T-helper 1 cell treated with Interleukin-12 subunit alpha and Interleukin-12 subunit beta and Interleukin-4 antibody, amounts not matched to agents 30 ng/mL and 1 ng/mL, for 36 hours (primary cell): Measurements from ENCODE around the gene HAGH. TPM values are rescaled to one million over a fixed set of nuclear protein-coding genes. Genes with fewer than 3 reads are reported as not detected.
"Not testable (repeated sequence)": the region's sequence is repeated elsewhere in the genome, so short reads cannot be mapped to it uniquely, and the experiment has no call there.

ENCODE experiments used
- intact Hi-C: fragments of 100-400 bp; cut with micrococcal nuclease; formaldehyde crosslinking; loops from one replicate; pipeline ENCODE4 v1.15.1; 2024
- total RNA-seq: library from RNA; stranded (reverse); gene quantifications from 2 replicates; pipeline ENCODE4 v1.2.3, GENCODE V29; 2022

Gene HAGH
- total RNA-seq, result 50.5 and 50.9 TPM in 2 replicates

GRCh38 chr16:1826691-1827573, at the start of gene HAGH, which contains the start of gene FAHD1:
Gene HAGH (minus strand): TSS chr16:1826825. CDS start chr16:1826787, 38 bp downstream.
Gene FAHD1 (plus strand): TSS chr16:1827206. CDS start chr16:1827239, 33 bp downstream.
- intact Hi-C loops, result loop anchor here (1.0 to 5.0 kb wide), 7 partner anchors 45 to 328 kb away; partner anchors contain the start of genes CRAMP1, EME2, IFT140 and MAPK8IP3

GRCh38 chr16:1876066-1876465, 49.4 kb upstream of the HAGH start:
- intact Hi-C loops, result not testable (repeated sequence)

GRCh38 chr16:1874854-1875253, 48.2 kb upstream of the HAGH start:
- intact Hi-C loops, result no loop called here

GRCh38 chr16:1871974-1872635, 45.5 kb upstream of the HAGH start, which contains the start of gene MEIOB:
Gene MEIOB (minus strand): TSS chr16:1872164. CDS start chr16:1868175, 3,989 bp downstream.
- intact Hi-C loops, result loop anchor here (1.0 kb wide), 1 partner anchor 71 kb away; the partner anchor contains the start of gene MSRB1

- intact Hi-C loops, result no loop called here
These were observed 43.9 kb upstream of the HAGH start for GRCh38 chr16:1870365-1871082.

GRCh38 chr16:1865902-1866690, 39.5 kb upstream of the HAGH start:
- intact Hi-C loops, result no loop called here

GRCh38 chr16:1863681-1864460, 37.2 kb upstream of the HAGH start:
- intact Hi-C loops, result loop anchor here (1.0 to 5.0 kb wide), 4 partner anchors 65 to 278 kb away; partner anchors contain the start of genes MSRB1 and ZNF598

- intact Hi-C loops, result loop anchor here (5.0 kb wide), 3 partner anchors 80 to 280 kb away; partner anchors contain the start of genes MSRB1 and ZNF598
These were observed 35.8 kb upstream of the HAGH start for GRCh38 chr16:1862394-1862793.

- intact Hi-C loops, result loop anchor here (5.0 kb wide), 3 partner anchors 81 to 281 kb away; partner anchors contain the start of genes MSRB1 and ZNF598
These were observed 35.1 kb upstream of the HAGH start for GRCh38 chr16:1861730-1862129.

GRCh38 chr16:1859650-1860049, 33.0 kb upstream of the HAGH start:
- intact Hi-C loops, result loop anchor here (5.0 kb wide), 3 partner anchors 83 to 283 kb away; partner anchors contain the start of genes MSRB1 and ZNF598

- intact Hi-C loops, result no loop called here
These were observed 31.7 kb upstream of the HAGH start for GRCh38 chr16:1858189-1858865.

- intact Hi-C loops, result no loop called here
These were observed 30.9 kb upstream of the HAGH start for GRCh38 chr16:1857433-1858097.

- intact Hi-C loops, result no loop called here
These were observed 25.2 kb upstream of the HAGH start for GRCh38 chr16:1851793-1852192.

- intact Hi-C loops, result no loop called here
These were observed 24.4 kb upstream of the HAGH start for GRCh38 chr16:1850981-1851380.

GRCh38 chr16:1846416-1846815, 19.8 kb upstream of the HAGH start:
- intact Hi-C loops, result no loop called here

- intact Hi-C loops, result no loop called here
These were observed 19.4 kb upstream of the HAGH start for GRCh38 chr16:1845985-1846384.

- intact Hi-C loops, result no loop called here
These were observed 12.9 kb upstream of the HAGH start for GRCh38 chr16:1839554-1839953.

GRCh38 chr16:1834096-1834495, 7.5 kb upstream of the HAGH start:
- intact Hi-C loops, result no loop called here
